Osteocyte (in vitro differentiated cells): ENCODE measurements around the gene LRRC74B. TPM values are rescaled to one million over a fixed set of nuclear protein-coding genes. Genes with fewer than 3 reads are reported as not detected.

Source experiments
- DNase-seq: peaks from one replicate; pipeline ENCODE4 v3.0.0; 2021; ENCODE audit warnings: mixed read lengths; ENCODE audit not compliant: unreplicated experiment; ENCODE audit errors: extremely low spot score
- H3K27ac Mint-ChIP-seq: one replicate; pipeline ENCODE4 v1.8.0; 2021; ENCODE audit warnings: mild to moderate bottlenecking, mixed read lengths; ENCODE audit not compliant: unreplicated experiment
- H3K27me3 Mint-ChIP-seq: one replicate; pipeline ENCODE4 v1.8.0; 2021; ENCODE audit warnings: mixed read lengths; ENCODE audit not compliant: unreplicated experiment
- H3K36me3 Mint-ChIP-seq: one replicate; pipeline ENCODE4 v1.8.0; 2021; ENCODE audit warnings: mixed read lengths; ENCODE audit not compliant: unreplicated experiment
- H3K4me1 Mint-ChIP-seq: one replicate; pipeline ENCODE4 v1.8.0; 2021; ENCODE audit warnings: mixed read lengths; ENCODE audit not compliant: unreplicated experiment
- H3K4me3 Mint-ChIP-seq: one replicate; pipeline ENCODE4 v1.8.0; 2021; ENCODE audit warnings: mild to moderate bottlenecking, moderate library complexity, mixed read lengths; ENCODE audit not compliant: unreplicated experiment
- H3K9me3 Mint-ChIP-seq: one replicate; pipeline ENCODE4 v1.8.0; 2021; ENCODE audit warnings: mixed read lengths; ENCODE audit not compliant: unreplicated experiment
- CTCF ChIP-seq: fragments of 200-600 bp; sonication (generic); IDR thresholded peaks from 2 replicates; pipeline ENCODE4 v1.5.0; 2021; ENCODE audit warnings: antibody characterized with exemption, mild to moderate bottlenecking, moderate library complexity
- total RNA-seq: library from RNA; stranded (reverse); gene quantifications from 2 replicates; pipeline ENCODE4 v1.2.1, GENCODE V29; 2021

Gene LRRC74B
- total RNA-seq, 1 donor from 2014 or later, result not detected

GRCh38 chr22:21098099-21098671, 52.4 kb downstream of the LRRC74B start:
- peaks cover 5% of the 10 kb centered on the region for H3K27me3 Mint-ChIP-seq
- H3K9me3 Mint-ChIP-seq, result no peaks in the 10 kb centered on the region
- H3K27ac Mint-ChIP-seq, result no peak overlapping the region
- peaks cover 16% of the 10 kb centered on the region for H3K4me1 Mint-ChIP-seq
- DNase-seq, result no peak
- H3K36me3 Mint-ChIP-seq, result no peaks in the 10 kb centered on the region
- no peak for TF ChIP-seq CTCF
- H3K4me3 Mint-ChIP-seq, result no peak overlapping the region

DNA sequence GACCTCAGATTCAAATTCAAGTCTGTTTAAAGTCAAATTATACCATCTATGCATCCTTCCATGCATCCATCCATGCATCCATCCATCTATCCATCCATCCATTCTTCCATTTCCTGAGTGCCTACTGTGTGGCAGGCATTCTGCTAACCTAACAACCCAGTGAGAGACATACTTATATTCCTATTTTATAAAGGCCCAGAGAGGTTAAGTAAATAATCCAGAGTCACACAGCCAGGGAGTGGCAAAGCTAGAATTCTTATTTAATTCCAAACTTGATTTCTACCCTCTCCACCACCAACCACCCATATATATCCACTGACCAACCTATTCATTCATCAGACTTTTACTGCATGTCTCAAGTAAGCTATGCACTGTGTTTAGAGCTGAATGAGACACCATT, 53.8 kb downstream of the LRRC74B start:
- Mint-ChIP-seq H3K36me3 (no peaks in the 10 kb centered on the region), H3K4me3 (no peak overlapping the region), H3K27me3 (peaks cover 9% of the 10 kb centered on the region), H3K9me3 (no peaks in the 10 kb centered on the region), H3K27ac (no peak overlapping the region), H3K4me1 (peaks cover 16% of the 10 kb centered on the region)
- no peak for TF ChIP-seq CTCF
- no peak for DNase-seq

GRCh38 chr22:21100149-21101032, 54.6 kb downstream of the LRRC74B start:
- H3K27me3 Mint-ChIP-seq, result peaks cover 11% of the 10 kb centered on the region
- H3K4me1 Mint-ChIP-seq, result peaks cover 16% of the 10 kb centered on the region
- no peaks in the 10 kb centered on the region for H3K9me3 Mint-ChIP-seq
- H3K36me3 Mint-ChIP-seq, result no peaks in the 10 kb centered on the region
- H3K27ac Mint-ChIP-seq, result no peak overlapping the region
- no peak for DNase-seq
- no peak for TF ChIP-seq CTCF
- no peak overlapping the region for H3K4me3 Mint-ChIP-seq

DNA sequence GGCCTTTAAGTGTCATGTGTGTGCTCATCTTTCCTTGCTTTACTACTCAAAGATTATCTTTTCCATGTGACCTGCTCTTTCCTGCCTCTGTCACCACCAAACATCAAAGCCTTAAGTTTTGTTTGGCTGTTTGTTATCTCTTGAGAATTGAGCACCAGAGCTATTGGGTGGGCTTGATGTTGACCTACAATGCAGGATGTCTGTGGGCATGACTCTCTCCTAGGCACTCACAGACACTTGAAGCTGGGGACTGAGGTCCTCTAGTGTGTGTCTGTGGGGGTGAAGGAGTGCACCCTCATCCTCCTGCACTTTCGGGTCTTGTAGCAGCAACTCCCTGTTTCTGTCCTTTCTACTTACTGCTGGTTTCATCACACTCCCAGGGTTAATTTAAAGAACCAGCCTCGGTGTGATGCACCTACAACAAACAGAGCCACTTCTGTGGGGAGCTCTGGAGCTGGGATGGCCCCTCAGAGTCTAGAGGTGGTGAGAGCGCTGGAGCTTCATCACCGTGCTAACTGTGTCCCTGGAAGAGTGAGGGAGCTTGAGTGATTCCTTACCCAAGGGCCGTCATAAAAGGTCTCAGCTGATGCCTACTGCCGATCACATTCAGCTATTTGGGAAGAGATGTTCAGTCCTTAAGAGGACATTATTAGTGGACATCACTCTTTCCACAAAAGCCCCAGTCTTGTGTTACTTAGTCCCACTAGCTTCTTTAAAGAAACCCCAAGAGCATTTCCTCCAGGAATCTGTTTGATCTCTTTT, 56.3 kb downstream of the LRRC74B start:
- TF ChIP-seq CTCF, result no peak

More for the DNA sequence above, 56.3 kb downstream of the LRRC74B start:
- H3K9me3 Mint-ChIP-seq, result no peaks in the 10 kb centered on the region
- no peak overlapping the region for H3K27ac Mint-ChIP-seq
- H3K4me3 Mint-ChIP-seq, result no peak overlapping the region
- no peaks in the 10 kb centered on the region for H3K36me3 Mint-ChIP-seq
- H3K4me1 Mint-ChIP-seq, result peaks cover 16% of the 10 kb centered on the region
- no peak for DNase-seq
- peaks cover 19% of the 10 kb centered on the region for H3K27me3 Mint-ChIP-seq
